Left lung (tissue), 10 donors: Measurements from ENCODE around the gene TBCB. TPM values are rescaled to one million over a fixed set of nuclear protein-coding genes. Genes with fewer than 3 reads are reported as not detected.
A peak's percentile ranks its signal among the peaks of the same experiment; 100 is the strongest.

ENCODE experiments used
- ATAC-seq: fragments of 200-7000 bp; cut with Tn5 transposase; one replicate; pipeline ENCODE4 v1.9.1; 2020; ENCODE audit warnings: moderate library complexity
- DNase-seq, 4 donors: peaks; one replicate each; pipeline ENCODE4 v3.0.0-alpha.2; 2013 to 2020
- H3K27ac ChIP-seq, 2 donors: fragments of 200-600 bp; sonication (generic) in 1 of 2; one replicate each; pipeline versions ENCODE4 v1.5.0 to v1.8.0; 2020 to 2021
- H3K27me3 ChIP-seq, 2 donors: fragments of 200-600 bp; sonication (generic) in 1 of 2; one replicate each; pipeline versions ENCODE4 v1.5.0 to v1.8.0; 2020 to 2021
- H3K36me3 ChIP-seq, 2 donors: fragments of 200-600 bp; sonication (generic) in 1 of 2; one replicate each; pipeline versions ENCODE4 v1.5.0 to v1.8.0; 2020 to 2021
- H3K4me1 ChIP-seq, 2 donors: fragments of 200-600 bp; one replicate each; pipeline ENCODE4 v1.8.0; 2021
- H3K4me3 ChIP-seq, 2 donors: fragments of 200-600 bp; sonication (generic) in 1 of 2; one replicate each; pipeline versions ENCODE4 v1.5.0 to v1.8.0; 2020 to 2021; ENCODE audit warnings: mild to moderate bottlenecking in 1 of 2
- H3K9me3 ChIP-seq, 2 donors: fragments of 200-600 bp; sonication (generic) in 1 of 2; one replicate each; pipeline versions ENCODE4 v1.5.0 to v1.8.0; 2020 to 2021
- CTCF ChIP-seq, 2 donors: fragments of 200-600 bp; sonication (generic) in 1 of 2; IDR thresholded peaks; one replicate each; pipeline versions ENCODE4 v1.5.0 to v1.8.0; 2021; ENCODE audit warnings: antibody characterized with exemption in 2 of 2
- intact Hi-C, 2 donors: fragments of 100-400 bp; cut with DNase I; formaldehyde crosslinking; loops; one replicate each; pipeline versions ENCODE4 v1.11.2 to v1.14.2; 2022
- polyA plus RNA-seq, 6 donors: library from polyadenylated mRNA; unstranded; fragments of 120-200 nt; gene quantifications; one replicate each; pipeline ENCODE4 v1.2.1, GENCODE V29; 2013; ENCODE audit not compliant: insufficient read length in 6 of 6
- total RNA-seq, 2 donors: library from RNA; stranded (reverse); fragmentation: NEBNext Ultra II Directional; extraction: Animal tissue kit (Norgen Biotek cat#: 25700); gene quantifications; one replicate each; pipeline ENCODE4 v1.2.1, GENCODE V29; 2021
- donor health status: DM: no; HTN: yes; CAD: no.
- donor health status: DM: no; HTN: no; CAD: no.

Gene TBCB
- total and polyA plus RNA-seq, 8 donors = 90.2 to 130 (median 114) TPM

- Histone ChIP-seq H3K27ac (peak overlapping the region; percentile 91 to 96), H3K4me3 (peak overlapping the region; percentile 87 to 96), H3K4me1 (peaks cover 5 to 42% of the 10 kb centered on the region in 2 donors), H3K9me3 (no peaks in the 10 kb centered on the region), H3K36me3 (peaks cover 0 to 47% of the 10 kb centered on the region in 2 donors), H3K27me3 (no peaks in the 10 kb centered on the region)
- ATAC-seq = peak; percentile 67
- no peak for TF ChIP-seq CTCF (IDR thresholded peaks at IDR 0.05)
- DNase-seq = peak; percentile 49 to 93 (median 85)
- intact Hi-C loops = no loop called here
Measured at GRCh38 chr19:36141039-36141927, 26.0 kb downstream of the TBCB start.

GRCh38 chr19:36142046-36142445, 26.8 kb downstream of the TBCB start:
- no peaks in the 10 kb centered on the region for H3K9me3 ChIP-seq
- no peak for TF ChIP-seq CTCF (IDR thresholded peaks at IDR 0.05)
- no peaks in the 10 kb centered on the region for H3K27me3 ChIP-seq
- H3K4me3 ChIP-seq = no peak overlapping the region
- H3K27ac ChIP-seq = no peak overlapping the region
- DNase-seq = peak in 1 of 4 donors; percentile 55
- peaks cover 0 to 55% of the 10 kb centered on the region in 2 donors for H3K36me3 ChIP-seq
- intact Hi-C loops = no loop called here
- peaks cover under 1 to 35% of the 10 kb centered on the region in 2 donors for H3K4me1 ChIP-seq
- no peak for ATAC-seq

GRCh38 chr19:36142496-36142895, 27.2 kb downstream of the TBCB start:
- Histone ChIP-seq H3K9me3 (no peaks in the 10 kb centered on the region), H3K4me3 (no peak overlapping the region), H3K27me3 (no peaks in the 10 kb centered on the region), H3K27ac (no peak overlapping the region), H3K36me3 (peaks cover 0 to 59% of the 10 kb centered on the region in 2 donors), H3K4me1 (peaks cover 0 to 30% of the 10 kb centered on the region in 2 donors)
- TF ChIP-seq CTCF (IDR thresholded peaks at IDR 0.05) = no peak
- intact Hi-C loops = no loop called here
- peak in 1 of 4 donors; percentile 31 for DNase-seq
- ATAC-seq = no peak

- DNase-seq (peak in 1 of 4 donors; percentile 3), ATAC-seq (no peak)
- Histone ChIP-seq H3K36me3 (peaks cover 0 to 81% of the 10 kb centered on the region in 2 donors), H3K4me1 (peaks cover 0 to 16% of the 10 kb centered on the region in 2 donors), H3K27me3 (no peaks in the 10 kb centered on the region), H3K4me3 (no peak overlapping the region), H3K9me3 (no peaks in the 10 kb centered on the region), H3K27ac (no peak overlapping the region)
- intact Hi-C loops = no loop called here
- no peak for TF ChIP-seq CTCF (IDR thresholded peaks at IDR 0.05)
Measured at GRCh38 chr19:36144624-36145023, 29.4 kb downstream of the TBCB start.

- no peak for TF ChIP-seq CTCF (IDR thresholded peaks at IDR 0.05)
- peak overlapping the region in 1 of 2 donors; percentile 13 for H3K27ac ChIP-seq
- DNase-seq = peak in 1 of 4 donors; percentile 55
- no peak overlapping the region for H3K4me3 ChIP-seq
- intact Hi-C loops = no loop called here
- no peaks in the 10 kb centered on the region for H3K27me3 ChIP-seq
- H3K9me3 ChIP-seq = no peaks in the 10 kb centered on the region
- ATAC-seq = no peak
- H3K36me3 ChIP-seq = peaks cover 0 to 78% of the 10 kb centered on the region in 2 donors
- H3K4me1 ChIP-seq = peaks cover 0 to 22% of the 10 kb centered on the region in 2 donors
Measured at GRCh38 chr19:36149673-36150406, 34.6 kb downstream of the TBCB start.
